ENCODE results near the gene NSUN3. TPM values are rescaled to one million over a fixed set of nuclear protein-coding genes. Genes with fewer than 3 reads are reported as not detected.

The NSUN3 gene
- total and polyA plus RNA-seq, 2 donors (not counting 3 experiments of a cell fraction or from before 2014, with no cell fraction given): 3.4 to 10.7 TPM

GRCh38 chr3:94137377-94137776 lies 74.5 kb downstream of the NSUN3 start:
- FAIRE-seq (no peak), DNase-seq (ENCODE audit: low read depth, low spot score) (no peak)
- H3K9ac ChIP-seq (replicated peaks; ENCODE audit: extremely low read depth, insufficient read depth, low read length): no peak overlapping the region
- ChIA-PET CTCF (no interaction called here), POLR2A (no interaction called here)
- dilution Hi-C loops (cut with MboI; ENCODE audit: extremely low pct_ligation_motif_present, low sequenced_read_pairs): no loop called here
- H3K4me1 ChIP-seq (ENCODE audit: control insufficient read depth, extremely low read depth, insufficient read depth, low read length): no peaks in the 10 kb centered on the region
- no peak overlapping the region for H2AFZ ChIP-seq (ENCODE audit: low read depth, low read length)
- no peak overlapping the region for H3K27ac ChIP-seq (ENCODE audit: insufficient read depth, low read depth, low read length)
- intact Hi-C loops (cut with micrococcal nuclease): no loop called here
- no peaks in the 10 kb centered on the region for H3K9me3 ChIP-seq (replicated peaks; ENCODE audit: control insufficient read depth, insufficient read depth, low read length)
- no peaks in the 10 kb centered on the region for H3K9me1 ChIP-seq (replicated peaks; ENCODE audit: control insufficient read depth, extremely low read depth, insufficient read depth, low read length)
- no peak overlapping the region for H3K4me3 ChIP-seq (replicated peaks in 1 of 3; ENCODE audit: insufficient read depth in 1 of 3, low read depth in 1 of 3, low read length in 3 of 3)
- TF ChIP-seq FOS (IDR thresholded peaks at IDR 0.05; ENCODE audit: borderline replicate concordance, insufficient read depth, low read length) (no peak), GATA2 (IDR thresholded peaks at IDR 0.05; ENCODE audit: insufficient read depth, insufficient read length, low read depth, low read length) (no peak), JUN (IDR thresholded peaks at IDR 0.05; ENCODE audit: borderline replicate concordance, insufficient read depth, insufficient read length, low read depth) (no peak), MAX (IDR thresholded peaks at IDR 0.05; ENCODE audit: insufficient read depth, insufficient read length) (no peak), POLR2AphosphoS5 (IDR thresholded peaks at IDR 0.05; ENCODE audit: insufficient read depth, low read depth, low read length) (no peak)
- no peaks in the 10 kb centered on the region for H3K36me3 ChIP-seq (ENCODE audit: control insufficient read depth in 2 of 2, extremely low read depth in 1 of 2, insufficient read depth in 2 of 2, low read length in 2 of 2)
- no peak overlapping the region for H3K4me2 ChIP-seq (ENCODE audit: insufficient read depth, low read length)
- no TSS peak for BruUV-seq (replicated peaks)
- H3K27me3 ChIP-seq (ENCODE audit: control insufficient read depth in 2 of 2, insufficient read depth in 2 of 2, low read length in 2 of 2): no peaks in the 10 kb centered on the region
- no peaks in the 10 kb centered on the region for H3K79me2 ChIP-seq (ENCODE audit: control insufficient read depth, insufficient read depth, low read length)
- H4K20me1 ChIP-seq (replicated peaks; ENCODE audit: control insufficient read depth, extremely low read depth, insufficient read depth, low read length): no peaks in the 10 kb centered on the region

- TF ChIP-seq JUN (IDR thresholded peaks at IDR 0.05; ENCODE audit: borderline replicate concordance, insufficient read depth, insufficient read length, low read depth) (no peak), GATA2 (IDR thresholded peaks at IDR 0.05; ENCODE audit: insufficient read depth, insufficient read length, low read depth, low read length) (no peak), FOS (IDR thresholded peaks at IDR 0.05; ENCODE audit: borderline replicate concordance, insufficient read depth, low read length) (no peak), EZH2 (IDR thresholded peaks at IDR 0.05; ENCODE audit: borderline replicate concordance, low read depth, low read length, severe bottlenecking) (no peak), CTCF (IDR thresholded peaks at IDR 0.05; ENCODE audit: extremely low read depth in 1 of 2, insufficient read depth in 1 of 2, low read depth in 1 of 2, low read length in 2 of 2) (no peak), MAX (IDR thresholded peaks at IDR 0.05; ENCODE audit: insufficient read depth, insufficient read length) (no peak), MYC (IDR thresholded peaks at IDR 0.05; ENCODE audit: low read depth, low read length) (no peak), POLR2AphosphoS5 (IDR thresholded peaks at IDR 0.05; ENCODE audit: insufficient read depth, low read depth, low read length) (no peak)
- no peak overlapping the region for H3K27ac ChIP-seq (ENCODE audit: insufficient read depth, low read depth, low read length)
- H3K9me3 ChIP-seq (replicated peaks; ENCODE audit: control insufficient read depth, insufficient read depth, low read length): no peaks in the 10 kb centered on the region
- H3K4me1 ChIP-seq (ENCODE audit: control insufficient read depth, extremely low read depth, insufficient read depth, low read length): no peaks in the 10 kb centered on the region
- no peaks in the 10 kb centered on the region for H3K27me3 ChIP-seq (ENCODE audit: control insufficient read depth in 2 of 2, insufficient read depth in 2 of 2, low read length in 2 of 2)
- CTCF ChIA-PET: no interaction called here
- intact Hi-C loops (cut with micrococcal nuclease): no loop called here
- DNase-seq (ENCODE audit: low read depth, low spot score) (no peak), FAIRE-seq (no peak)
- H2AFZ ChIP-seq (ENCODE audit: low read depth, low read length): no peak overlapping the region
- BruUV-seq (replicated peaks): no TSS peak
- no peaks in the 10 kb centered on the region for H4K20me1 ChIP-seq (replicated peaks; ENCODE audit: control insufficient read depth, extremely low read depth, insufficient read depth, low read length)
- H3K4me2 ChIP-seq (ENCODE audit: insufficient read depth, low read length): no peak overlapping the region
- POLR2A ChIA-PET: no interaction called here
- no peaks in the 10 kb centered on the region for H3K36me3 ChIP-seq (ENCODE audit: control insufficient read depth in 2 of 2, extremely low read depth in 1 of 2, insufficient read depth in 2 of 2, low read length in 2 of 2)
- dilution Hi-C loops (cut with MboI; ENCODE audit: extremely low pct_ligation_motif_present, low sequenced_read_pairs): no loop called here
- H3K9ac ChIP-seq (replicated peaks; ENCODE audit: extremely low read depth, insufficient read depth, low read length): no peak overlapping the region
- H3K9me1 ChIP-seq (replicated peaks; ENCODE audit: control insufficient read depth, extremely low read depth, insufficient read depth, low read length): no peaks in the 10 kb centered on the region
- no peaks in the 10 kb centered on the region for H3K79me2 ChIP-seq (ENCODE audit: control insufficient read depth, insufficient read depth, low read length)
- no peak overlapping the region for H3K4me3 ChIP-seq (replicated peaks in 1 of 3; ENCODE audit: insufficient read depth in 1 of 3, low read depth in 1 of 3, low read length in 3 of 3)
Measured at GRCh38 chr3:94146455-94146854, 83.6 kb downstream of the NSUN3 start.

All from endothelial cell of umbilical vein (primary cell).